HG02884 (cell line): ENCODE results near the gene TST.

Source experiments
- ATAC-seq: cut with Tn5 transposase; IDR thresholded peaks from one replicate; pipeline ENCODE4 v1.9.1; 2021; ENCODE audit warnings: mild to moderate bottlenecking, moderate library complexity; ENCODE audit not compliant: unreplicated experiment

Gene TST

DNA sequence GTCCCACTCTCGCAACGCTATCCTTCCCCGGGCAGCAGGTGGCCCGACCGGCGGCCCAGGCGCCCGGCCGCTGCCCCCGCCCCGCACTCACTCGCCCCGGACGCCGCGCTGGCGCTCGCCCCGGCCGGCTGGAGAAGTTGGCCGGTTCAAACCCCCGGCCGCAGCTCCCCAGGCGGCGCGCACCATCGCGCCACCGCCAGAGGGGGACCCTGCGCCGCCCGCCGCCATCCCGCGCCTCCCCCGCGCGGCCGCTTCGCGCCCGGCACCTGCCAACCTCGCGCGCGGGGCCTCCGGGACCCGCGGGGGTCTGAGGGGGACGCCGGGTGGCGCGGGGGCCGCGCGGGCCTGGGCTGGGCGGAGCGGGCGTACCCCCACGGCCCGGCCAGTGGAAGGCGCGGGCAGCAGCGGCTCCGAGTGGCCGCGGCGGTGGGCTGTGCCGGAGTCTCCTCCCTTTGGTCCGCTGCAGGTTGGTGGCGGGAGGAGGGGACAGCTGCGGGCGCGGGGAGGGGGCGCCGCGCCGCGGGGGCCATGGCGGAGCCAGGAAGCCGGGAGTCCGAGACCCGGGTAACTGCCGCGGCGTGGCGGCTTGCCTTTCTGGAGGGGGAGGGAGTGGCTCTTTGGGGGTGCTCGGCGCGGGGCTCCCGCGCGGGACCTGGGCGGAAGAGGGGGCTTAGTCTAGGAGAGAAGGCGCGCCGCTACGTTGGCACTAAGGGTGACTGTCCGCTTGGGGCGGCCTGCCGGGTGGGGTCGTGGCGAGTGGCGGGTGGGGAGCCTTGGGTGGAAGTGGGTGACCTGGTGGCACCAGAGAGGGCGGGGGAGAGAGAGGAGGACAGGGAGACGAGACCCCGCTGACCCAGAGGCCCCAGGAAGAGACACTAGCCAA, at the start of gene TST, which contains the start of gene MPST:
Gene TST, minus strand, starts transcription at position 139 of the 883 bp plus-strand sequence. CDS start 715 bp downstream, outside the sequence.
Gene MPST, plus strand, starts transcription at position 434 of the 883 bp plus-strand sequence. Its CDS starts 95 bp downstream, at position 529.
- no peak for ATAC-seq

DNA sequence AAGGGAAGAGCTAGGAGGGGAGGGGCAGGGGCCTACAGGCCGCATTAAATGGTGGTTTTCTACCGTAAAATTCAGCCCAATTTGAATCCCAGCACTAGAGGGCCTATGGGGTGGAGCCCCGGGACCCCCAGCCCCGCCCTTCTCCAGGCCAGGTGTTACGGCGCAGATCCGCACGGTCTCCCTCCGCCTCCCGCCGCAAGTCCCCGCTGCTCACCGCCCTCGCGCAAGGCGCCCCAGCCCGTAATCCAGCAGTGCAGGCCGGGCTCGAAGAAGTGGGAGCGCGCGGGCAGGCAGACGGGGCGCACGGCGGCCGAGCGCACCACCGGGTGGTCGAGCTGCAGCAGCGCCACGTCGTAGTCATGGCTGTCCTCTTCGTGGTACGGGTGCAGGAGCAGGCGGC, 49.6 kb upstream of the TST start:
- no peak for ATAC-seq

DNA sequence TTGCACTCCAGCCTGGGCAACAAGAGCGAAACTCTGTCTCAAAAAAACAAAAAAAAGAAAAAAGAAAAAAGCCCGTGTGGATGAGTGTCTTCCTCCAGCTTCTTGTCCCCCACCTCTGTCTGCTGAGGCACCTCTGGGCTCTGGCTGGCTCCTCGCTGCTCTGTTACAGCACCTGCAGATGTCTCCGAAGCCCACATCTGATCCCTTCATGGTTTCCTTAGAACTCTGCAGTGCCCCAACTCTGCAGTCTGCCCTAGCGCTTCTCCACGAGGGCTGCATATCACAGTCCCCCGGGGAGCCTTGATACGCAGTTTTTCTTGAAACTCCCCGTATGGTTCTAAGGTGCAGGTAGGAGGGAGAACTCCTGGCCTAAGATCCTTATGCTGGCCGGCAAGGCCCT, 48.2 kb upstream of the TST start:
- ATAC-seq = no peak

DNA sequence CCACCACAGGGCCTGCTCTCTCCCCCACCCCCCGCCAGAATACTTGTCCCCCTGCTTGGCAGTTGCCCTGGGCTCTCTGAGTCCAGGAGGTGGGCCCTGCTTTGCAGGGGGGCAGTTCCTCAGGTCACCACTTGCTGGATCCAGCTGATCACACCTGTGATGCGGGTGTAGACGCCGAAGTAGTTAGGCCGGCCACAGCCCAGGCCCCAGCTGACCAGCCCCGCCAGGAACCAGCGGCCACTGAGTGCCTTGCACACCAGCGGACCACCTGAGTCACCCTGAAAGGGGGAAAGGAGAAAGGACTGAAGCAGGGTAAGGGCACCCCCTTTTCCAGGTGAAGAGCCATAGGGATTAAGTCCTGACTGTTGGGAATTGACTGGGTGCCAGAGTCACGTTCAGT, 46.7 kb upstream of the TST start:
- ATAC-seq = no peak

DNA sequence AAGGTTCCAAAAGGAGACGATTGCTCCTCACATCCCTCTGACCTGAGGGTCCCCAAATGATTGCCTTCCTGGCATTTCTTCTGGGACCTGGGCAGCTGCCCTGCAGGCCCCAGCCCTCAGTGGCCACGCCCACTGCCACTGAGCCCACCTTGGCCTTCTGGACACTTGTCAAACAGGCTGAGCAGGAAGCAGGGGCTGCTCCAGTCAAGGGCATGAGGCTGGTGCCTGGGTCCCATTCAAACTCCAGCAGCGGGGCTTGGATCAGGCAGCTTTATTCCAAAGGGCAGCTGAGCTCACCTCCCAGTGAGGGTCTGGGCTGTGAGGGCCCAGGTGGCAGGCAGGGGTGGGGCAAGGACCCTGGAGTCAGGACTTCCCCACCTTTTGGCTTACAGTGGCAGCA, 45.9 kb upstream of the TST start:
- no peak for ATAC-seq

DNA sequence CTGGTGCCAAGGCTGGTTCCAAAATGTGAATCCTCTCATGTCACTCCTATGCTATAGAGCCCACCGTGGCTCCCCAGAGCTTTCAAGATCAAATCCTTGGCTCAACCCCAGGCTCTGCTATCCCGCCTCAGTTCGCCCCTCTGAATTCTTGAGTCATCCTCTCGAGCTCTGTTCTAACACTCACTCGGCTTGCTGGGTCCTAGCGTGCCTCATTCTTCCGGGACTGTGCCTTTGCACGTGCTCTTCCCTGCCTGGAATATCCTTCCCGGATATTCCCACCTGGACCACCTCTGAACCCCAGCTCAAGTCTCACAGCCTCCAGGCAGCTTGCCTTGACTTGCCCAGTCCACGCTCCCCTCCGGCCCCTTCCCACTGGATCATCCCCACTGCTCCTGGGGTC, 45.3 kb upstream of the TST start:
- ATAC-seq = no peak

DNA sequence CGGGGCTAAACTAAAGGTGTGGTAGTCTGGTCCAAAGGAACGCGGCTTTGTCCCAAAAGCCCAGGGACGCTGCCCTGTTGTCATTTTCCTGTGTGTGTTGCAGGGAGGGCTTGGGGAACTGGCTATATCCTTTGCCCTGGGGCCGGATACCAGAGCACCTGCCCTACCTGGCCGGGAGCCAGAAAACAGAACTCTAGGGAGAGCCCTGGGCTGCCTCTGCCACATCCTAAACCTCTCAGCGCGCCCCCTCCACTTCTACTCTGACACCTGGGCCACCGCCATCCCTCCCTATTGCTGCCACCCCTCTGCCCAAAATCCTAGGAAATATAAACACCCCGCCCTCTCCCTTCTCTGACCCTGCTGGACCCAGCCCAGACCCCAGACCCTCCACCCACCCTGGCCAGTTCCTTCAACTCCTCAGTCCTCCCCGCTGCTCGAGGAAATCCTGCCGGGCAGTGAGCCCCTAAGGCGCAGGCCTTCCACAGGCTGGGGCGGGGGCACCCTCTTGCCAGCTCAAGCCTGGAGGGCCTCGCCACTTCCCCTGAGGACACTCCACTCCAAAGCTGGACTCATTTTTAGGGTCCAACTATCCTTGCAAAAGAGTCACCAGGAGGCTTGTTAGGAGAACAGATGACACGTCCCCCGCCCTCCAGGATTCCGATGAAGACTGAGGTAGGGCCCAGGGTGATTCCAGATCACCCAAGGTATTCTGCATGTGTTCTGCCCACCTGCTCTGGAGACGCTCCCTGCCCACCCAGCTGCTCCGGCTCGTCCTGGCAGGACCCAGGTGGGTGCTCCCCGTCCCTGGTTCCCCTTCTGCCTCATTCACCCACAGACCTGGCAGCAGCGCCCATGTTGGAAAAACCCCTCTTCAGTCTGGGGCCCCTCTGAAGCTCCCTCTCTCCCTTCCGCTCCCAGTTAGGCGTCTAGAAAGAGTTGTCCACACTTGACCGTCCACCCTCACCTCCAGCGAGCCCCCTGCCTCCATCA, 44.5 kb upstream of the TST start:
- no peak for ATAC-seq

DNA sequence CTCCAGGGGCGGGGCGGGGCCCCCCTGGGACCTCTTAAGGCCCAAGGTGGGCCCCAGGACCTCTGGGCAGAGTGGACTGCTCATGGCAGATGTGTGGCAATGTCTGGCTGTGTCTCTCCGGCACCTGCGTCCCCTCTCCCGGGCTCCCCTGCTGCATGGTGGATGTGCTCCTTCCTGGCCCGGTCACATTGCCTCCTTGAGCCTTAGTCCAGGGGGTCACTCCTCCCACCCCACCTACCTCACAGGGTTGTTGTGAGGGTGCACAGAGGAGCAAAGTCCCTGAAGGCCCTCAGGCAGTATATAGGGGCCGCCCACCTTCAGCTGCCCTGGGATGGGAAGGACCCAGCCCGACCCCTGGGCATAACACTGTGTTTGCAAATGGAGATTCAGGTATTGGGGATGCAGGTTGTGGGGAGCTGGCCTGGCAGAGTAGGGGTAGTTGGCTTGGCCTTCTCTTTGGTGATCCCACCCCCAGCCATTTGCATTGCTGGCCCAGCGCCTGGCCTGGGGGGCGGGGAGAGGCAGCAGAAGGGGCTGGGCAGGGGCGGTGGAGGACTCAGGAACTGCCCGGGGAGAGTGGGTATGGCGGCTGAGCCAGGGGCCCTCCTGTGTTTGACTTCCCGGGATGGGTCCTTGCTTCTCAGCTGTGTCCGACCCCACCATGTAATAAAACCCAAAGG, 43.6 kb upstream of the TST start:
- ATAC-seq = no peak

DNA sequence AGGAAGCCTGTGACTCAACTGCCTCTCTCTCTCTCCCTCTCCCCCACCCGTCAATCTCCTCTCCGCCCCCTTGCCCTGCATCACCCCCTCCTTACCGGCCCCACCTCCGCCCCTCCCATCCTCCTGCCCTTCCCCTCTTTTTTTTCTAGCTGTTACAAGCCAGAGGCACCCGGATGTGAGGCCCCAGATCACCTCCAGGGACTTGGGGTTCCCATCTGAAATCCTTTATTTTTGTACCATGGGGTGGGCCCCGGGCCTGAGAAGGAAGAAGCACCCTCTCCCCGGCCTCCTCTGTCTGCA, 43.1 kb upstream of the TST start:
- no peak for ATAC-seq

DNA sequence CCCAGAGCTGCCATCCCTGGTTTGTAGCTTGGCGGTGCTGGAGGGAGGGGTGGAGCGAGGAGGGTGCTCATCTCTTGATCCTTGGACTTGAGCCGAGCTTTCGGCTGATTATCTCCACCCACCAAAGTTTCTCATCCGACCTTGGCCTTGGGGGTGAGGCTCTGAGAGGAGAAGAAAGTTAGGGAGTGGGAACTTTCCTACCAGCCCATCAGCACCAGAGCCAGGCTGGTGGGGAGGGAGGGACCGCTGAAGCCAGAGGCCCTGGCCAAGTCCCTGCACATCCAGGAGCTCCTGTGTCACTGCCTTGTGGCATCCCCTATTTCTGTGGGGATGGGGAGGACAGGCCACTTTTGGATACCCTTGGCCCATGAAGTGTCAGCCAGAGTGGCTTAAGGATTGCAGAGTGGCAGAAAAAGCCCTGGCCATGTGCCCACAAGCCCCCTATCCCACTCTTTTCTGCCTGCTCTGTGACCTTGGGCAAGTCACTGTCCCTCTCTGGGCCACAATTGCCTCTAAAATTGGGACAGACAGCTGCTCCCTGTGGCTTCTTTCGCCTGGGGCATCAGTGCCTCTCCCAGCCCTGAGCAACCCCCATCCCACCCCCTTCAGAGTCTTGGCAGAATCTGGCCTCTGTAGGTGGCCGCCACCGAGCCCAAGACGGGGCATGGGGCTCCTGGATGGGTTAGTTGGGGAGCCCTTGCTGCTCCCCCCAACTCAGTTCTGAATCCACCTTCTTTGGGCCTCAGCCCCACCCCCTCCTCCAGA, 42.5 kb upstream of the TST start:
- no peak for ATAC-seq

DNA sequence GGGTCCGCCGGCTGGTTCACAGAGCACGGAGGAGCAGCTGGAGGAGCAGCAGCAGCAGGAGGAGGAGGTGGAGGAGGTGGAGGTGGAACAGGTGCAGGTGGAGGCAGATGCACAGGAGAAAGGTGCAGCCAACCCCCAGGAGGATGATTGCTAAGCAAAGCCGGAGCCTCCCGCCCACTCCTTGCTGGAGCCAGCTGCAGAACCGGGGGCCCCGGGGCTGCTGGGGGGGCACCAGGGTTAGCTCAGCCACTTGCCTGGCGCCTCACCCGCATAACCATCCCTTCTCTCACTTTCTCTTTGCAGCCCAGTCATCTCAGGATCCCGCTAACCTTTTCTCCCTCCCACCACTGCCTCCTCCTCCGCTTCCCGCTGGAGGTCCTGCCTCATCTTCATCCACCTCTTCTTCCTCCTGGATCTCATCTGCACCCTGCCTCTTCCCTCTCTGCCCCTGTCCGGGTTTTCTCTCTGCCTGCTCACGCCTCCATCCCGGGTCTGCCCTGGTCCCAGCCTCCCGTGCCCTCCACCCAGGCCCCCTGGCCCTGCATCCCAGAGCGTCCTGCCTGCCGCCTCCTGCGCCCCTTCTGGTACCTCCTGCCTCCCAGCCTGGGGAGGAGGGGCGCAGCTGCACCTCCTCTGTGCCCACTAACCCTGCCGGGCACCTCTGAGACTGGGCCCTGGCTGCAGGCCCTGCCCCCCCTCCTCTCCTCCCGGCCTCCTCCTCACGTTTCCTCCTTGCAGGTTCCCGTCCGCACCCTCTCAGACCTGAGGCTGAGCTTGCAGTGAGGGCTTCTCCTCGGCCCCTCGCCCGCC, 41.8 kb upstream of the TST start:
- no peak for ATAC-seq

DNA sequence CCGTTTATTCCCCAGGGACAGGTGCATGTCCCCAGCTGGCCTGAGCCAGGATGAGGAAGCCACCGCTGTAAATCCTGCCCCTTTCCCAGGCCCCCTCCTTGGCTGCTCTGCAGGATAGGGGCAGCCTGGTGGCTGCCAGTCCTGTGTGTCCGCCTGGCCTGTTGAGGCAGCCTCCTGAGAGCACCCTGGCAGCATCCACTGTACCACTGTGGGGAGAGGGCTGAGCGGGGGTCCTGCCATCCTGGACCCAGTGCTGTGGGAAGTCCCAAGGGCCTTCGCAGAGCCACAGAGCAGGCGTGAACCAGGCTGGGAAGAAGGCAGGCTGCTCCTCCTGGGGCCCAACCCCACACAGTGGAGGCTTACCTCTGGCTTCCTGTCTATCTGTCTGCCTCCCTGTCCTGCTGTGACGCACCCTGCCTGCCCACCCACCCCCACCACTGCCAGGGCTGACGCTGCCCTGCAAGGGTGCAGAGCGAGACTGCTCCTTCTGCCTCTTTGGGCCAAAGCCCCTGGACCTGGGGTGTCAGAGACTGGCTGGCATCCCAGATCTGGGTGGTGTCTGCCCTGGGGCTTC, 40.7 kb upstream of the TST start:
- no peak for ATAC-seq

DNA sequence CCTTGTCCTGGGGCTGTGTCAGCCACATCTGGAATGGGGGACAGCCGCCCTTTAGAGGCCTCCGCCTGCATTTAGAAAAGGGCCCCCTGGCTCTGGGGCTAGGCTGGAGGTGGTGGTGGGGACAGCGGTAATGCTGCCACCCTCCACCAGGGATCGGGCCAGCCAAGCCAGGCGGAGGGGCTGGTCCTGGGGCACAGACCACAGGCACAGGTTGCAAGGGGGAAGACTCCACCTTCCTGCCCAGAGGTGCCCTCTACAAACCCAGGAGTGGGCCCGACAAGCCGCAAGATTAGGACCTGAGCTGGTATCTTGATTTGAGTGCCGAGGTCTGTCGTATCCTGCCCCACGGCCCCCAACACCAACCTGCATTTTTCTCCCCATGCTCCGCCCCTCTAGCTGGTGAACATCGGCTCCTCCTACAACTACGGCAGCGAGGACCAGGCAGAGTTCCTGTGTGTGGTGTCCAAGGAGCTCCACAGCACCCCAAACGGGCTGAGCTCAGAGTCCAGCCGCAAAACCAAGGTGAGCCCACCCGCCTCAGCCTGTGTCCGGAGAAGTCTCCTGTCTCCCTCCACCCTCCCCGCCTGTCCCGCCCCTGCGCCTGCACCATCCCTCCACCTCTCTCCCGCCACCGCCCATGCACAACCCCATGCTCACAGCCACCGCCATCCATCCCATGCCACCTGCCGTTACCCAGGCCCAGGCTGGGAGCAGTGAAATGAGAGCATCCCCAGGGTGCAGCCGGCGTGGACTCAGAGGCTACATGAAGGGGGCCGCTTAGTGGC, 39.9 kb upstream of the TST start:
- ATAC-seq = no peak

DNA sequence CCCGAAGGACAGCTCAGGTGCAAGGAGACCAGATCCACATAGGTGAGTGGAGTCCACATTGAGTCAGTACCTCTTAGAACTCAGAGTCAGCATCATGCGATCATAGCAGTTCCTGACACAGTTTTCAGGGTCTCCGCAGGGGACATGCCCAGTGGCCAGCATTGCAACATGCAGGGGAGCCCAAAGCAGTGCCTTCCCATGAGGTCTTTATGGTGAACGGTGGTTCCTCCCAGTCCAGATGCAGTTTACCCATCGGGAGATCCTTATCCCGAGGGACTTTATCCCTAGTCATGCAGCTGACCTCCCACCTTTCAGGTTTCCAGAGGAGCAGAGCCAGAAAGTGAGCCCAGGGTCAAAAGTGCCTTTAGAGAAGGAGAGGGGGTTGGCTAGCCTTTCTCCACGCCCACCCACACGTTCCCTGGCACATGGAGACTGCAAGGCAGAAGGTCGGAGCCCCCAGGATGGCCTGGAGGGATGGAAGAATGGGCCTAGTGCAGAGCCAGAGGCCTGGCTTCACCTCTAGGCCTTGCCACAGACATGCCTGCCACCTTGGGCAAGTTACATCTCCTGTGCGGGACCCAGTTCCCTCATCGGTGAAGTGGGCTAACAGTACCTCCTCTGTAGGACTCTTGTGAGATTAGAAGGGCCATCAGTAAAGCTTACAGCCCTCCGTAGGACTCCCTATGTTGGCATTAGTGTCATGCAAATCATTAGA, 38.7 kb upstream of the TST start:
- ATAC-seq = no peak

DNA sequence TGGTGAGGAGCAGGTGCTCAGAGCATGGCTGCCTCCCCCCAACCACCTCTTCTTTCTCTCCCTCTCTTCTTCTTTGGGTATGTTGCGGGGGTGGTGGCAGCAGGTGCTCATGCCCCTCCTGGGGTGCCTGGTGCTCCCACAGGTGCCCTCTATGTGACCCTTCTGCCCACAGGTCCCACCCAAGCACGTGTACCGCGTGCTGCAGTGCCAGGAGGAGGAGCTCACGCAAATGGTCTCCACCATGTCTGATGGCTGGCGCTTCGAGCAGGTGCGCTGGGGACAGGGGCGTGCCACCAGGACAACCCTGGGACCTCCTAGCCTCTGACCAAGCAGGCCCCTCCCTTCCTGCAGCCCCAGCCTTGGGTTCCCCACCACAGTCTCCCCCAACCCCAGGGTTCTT, 38.0 kb upstream of the TST start:
- ATAC-seq = no peak

DNA sequence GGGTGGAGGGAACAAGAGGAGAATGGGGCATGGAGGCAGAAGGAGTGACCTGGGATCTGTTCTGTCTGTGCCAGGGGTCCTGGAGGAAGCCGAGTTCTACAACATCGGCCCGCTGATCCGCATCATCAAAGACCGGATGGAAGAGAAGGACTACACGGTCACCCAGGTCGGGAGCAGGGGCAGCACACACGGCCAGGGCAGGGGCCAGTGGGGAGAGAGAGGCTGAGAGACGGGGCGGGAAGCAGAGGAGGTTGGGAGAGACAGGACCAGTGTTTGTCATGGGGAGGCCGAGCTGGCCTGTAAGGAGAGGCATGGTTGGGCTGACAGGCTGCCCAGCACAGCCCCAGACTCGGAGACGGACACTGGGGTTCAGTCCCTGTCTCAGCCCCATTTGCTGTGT, 37.0 kb upstream of the TST start:
- no peak for ATAC-seq

DNA sequence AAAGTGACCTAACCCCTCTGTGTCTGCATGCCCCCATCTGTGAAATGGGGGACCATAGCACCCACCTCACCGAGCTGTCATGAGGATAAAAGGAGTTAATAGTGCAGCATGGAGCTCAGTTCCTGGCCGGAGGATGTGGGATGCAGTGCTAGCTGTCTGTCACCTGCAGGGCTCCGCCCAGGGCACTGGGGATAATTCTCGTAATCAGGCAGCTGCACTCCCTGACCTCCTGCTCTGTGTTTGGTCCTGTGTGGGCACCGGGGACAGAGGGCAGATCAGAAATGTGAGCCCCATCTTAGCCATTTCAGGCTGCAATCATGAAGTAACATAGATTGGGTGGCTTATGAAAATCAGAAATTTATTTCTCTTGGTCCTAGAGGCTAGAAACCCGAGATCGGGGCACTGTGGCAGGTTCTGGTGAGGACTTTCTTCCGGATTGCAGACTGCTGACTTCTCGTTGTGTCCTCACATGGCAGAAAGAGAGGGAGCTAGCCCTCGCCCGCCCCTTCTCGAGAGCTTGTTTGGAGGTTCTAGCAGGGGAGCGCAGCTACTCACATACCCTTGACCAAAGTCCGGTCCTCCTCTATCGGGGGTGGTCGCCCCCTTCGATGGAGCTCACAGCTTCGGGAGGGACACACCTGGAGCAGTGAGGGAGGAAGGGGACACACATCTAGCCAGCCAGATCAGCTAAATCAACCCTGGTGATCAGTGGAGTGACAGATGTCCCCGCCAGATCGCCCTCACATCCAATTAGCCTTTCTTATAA, 35.5 kb upstream of the TST start:
- ATAC-seq = no peak
